ENCODE data around the gene HLA-DMA.

HLA-DMA gene

DNA sequence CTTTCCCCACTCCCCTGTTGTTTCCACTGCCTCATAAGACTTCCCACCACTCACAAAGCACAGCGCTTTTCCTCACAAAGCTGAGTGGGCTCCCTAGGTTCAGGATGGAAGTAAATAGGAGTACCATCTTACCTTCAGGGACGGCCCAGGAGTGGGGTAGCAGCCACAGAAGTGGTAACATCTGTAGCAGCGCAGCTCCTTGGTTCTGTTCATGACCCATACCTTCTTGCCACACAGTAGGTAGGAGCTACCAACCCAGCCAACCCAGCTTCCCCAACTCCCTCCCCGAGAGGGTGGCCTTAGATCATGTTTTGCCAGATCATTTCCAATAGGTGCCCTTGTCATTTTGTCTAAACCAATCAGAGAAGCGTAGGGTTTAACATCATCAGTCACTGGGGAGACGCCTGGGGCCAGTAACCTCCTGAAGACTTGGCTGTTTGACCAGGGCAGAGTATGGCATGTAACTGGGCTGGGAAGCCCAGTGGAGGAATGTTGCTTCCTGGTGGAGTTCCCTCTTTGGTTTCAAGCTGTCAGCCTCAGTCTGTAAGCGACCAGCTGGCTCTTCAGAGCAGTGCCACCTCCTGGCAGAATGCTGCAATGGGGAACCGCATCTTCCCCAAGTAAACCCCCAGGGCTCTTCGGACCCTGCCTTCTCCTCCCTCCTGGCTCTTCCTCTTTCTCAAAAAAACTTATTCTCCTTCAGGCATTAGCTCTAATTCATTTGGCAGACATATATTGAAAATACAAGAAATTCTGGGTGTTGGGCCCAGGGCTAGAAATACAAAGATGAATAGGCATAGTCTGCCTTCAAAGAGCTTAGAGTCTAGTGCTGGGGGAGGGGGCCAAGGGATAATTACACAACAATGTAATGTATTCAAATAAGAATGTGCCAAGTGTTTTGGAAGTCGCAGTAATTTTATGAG is at the start of gene HLA-DMA:
TSS of gene HLA-DMA (minus strand) at position 281 of the 923 bp plus-strand sequence. CDS start at position 220, 61 bp downstream.
- peak; percentile 25 for DNase-seq

DNA sequence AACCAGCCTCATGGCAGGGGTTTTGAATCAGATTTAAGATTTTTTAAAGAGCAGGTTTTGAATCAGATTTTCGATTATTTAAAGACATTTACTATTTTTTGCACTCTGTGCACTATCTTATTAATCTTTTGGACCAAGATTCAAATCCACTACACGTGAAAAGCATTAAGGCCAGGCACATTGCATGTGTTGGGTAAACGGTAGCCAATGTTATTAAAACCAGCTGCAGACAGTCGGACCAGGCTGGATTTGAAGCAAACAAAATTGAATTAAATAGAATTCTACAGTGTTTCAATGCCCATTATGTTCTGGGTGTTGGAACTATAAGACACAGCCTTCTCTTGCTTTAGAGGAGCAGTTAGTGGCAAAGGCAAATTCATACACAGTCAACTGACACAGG is 48.8 kb upstream of the HLA-DMA start:
- no peak for DNase-seq

DNA sequence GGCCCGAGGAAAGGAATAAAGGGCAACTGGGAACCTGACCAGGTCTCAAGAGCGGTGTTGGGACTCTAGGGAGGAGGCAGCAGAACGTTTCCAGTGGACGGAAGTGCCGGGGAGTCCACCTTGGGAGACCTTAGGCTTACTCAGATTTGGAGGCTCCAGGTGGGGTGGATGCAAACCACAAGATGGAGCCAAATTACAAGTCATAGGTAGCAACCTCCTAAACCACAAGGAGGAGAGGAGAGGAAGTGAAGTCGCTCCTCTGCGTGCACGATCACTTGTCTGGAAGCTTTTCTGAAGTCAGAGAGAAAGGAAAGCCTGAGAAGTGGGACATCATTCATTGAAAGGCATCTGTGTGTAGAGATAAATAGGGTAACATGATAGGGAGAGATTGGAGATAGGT is 47.2 kb upstream of the HLA-DMA start:
- DNase-seq: no peak

DNA sequence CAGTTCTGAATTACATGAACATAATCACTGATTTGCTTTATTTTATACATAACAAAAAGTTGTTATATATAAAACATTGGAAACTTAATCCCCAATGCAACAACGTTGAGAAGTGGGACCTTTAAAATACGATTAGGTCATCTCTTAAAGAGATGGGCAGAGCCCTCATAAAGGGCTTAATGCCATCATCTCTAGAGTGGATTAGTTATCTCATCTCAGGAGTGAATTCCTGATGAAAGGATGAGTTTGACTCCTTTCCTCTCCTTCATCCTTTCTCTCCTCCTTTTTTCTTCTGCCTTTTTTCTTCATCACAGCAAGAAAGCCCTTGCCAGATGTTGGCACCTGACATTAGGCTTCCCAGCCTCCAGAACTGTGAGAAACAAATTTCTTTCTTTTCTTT is 42.6 kb upstream of the HLA-DMA start:
- no peak for DNase-seq

DNA sequence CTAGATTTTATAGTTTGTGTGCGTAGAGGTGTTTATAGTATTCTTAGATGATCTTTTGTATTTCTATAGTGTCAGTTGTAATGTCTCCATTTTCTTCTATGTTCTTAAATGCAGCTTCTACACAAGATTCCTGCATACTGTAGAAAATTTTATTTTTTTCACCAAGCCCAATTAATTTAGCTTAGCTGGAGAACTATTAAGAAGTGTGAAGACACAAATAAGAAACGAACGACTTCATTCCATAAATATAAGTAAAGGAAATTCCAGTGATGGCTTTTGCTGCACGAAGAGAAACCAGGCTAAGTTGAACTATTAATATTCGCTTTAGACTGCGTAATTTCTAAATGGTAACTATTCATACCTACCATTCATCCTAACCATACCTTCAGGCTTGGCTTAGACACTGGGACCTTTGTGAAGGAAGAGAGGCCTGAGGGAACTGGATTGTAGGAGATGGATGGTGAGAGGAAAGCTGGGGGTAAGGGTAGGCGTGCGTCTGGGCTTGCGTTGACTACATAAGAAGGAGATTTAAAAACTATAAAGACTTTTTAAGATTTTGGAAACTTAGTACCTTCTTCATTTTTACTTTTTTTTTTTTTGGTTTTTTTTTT is 40.6 kb upstream of the HLA-DMA start:
- no peak for DNase-seq

DNA sequence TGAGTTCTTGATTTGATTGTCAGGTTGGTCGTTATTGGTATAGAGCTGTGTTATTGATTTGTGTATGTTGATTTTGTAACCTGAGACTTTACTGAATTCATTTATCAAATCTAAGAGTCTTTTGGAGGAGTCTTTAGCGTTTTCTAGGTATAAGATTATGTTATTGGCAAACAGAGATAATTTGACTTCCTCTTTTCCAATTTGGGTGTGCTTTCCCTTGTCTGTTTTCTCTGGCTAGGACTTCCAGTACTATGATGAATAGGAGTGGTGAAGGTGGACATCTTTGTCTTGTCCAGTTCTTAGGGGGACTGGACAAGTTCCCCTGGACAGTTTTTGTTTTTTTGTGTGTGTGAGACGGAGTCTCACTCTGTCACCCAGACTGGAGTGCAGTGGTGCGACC is 39.1 kb upstream of the HLA-DMA start:
- DNase-seq: no peak

DNA sequence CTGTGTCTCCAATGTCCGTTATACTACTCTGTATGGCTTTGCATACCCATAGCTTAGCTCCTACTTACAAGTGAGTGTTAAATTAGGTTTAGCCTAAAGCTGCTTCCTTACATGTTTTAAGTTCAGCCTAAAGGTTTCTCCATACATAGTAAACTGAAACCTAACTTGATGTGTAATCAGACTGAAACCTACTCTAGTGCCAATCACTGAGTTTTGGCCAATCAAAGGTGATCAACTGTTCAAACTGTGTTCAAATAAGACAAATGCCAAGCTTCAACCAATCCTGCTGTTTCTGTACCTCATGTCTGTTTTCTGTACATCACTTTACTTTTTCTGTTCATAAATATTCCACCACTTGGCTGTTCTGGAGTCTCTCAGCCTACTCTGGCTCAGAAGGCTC is 36.5 kb upstream of the HLA-DMA start:
- no peak for DNase-seq

DNA sequence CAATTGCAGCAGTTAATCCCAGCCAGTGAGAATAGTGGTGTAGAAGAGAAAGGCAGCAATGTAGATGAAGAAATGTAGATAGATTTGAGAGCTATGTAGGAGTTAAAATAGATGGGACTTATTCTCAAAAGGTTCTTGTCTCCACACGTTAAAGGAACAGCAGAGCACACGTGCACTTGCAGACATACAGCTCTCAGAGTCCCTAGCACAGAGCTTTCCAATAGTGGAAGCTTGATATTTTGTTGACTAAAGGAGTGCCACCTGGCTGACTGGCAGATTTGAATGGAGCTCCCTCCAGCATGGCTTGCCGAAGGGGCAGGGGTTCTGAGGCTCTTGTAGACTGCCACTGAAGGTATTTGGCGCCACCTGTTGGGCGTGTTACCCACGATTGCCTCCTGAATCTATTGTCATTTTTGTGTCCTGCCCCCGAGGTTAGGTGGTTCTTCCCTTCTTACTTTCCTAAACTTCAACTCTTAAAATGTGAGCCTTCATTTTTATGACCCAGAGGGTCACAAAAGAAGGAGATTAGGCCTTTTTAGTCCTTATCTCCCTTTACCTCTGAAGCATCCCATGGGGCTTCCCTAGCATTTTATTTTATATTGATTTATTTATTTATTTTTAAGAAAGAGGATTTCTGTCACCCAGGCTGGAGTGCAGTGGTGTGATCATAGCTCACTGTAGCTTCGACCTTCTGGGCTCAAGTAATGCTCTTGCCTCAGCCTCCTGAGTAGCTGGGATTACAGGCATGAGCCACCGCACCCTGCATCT is 31.9 kb upstream of the HLA-DMA start:
- DNase-seq: peak; percentile 92

DNA sequence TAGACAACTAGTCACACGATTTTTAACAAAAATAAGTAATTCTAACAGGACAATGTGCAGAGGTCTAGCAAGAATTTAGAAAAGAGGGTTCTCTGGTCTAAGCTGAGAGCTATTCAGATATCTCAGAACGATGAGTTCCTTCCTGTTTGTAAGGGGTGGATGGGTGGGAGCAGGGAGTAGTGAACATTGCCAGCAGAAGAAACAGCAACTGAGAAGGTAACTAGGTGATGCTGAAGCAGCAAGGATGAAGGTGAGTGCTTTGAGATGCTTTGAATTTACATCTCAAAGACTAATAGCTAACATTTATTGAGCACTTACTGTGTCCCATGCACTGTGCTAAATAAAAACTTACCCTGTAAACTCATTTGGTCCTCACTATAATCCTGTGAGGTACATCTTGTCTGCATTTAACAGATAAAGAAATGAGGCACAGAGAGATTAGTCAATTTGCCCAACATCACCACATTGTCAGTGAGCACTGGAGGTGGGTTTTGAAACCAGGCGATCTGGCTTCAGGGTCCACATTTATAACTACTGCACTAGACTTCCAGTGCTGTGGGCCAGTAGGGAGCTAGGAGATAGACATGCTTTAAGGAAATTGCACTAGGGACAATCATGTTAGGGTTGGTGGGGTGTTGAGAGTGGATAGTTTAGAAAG is 31.2 kb upstream of the HLA-DMA start:
- no peak for DNase-seq

DNA sequence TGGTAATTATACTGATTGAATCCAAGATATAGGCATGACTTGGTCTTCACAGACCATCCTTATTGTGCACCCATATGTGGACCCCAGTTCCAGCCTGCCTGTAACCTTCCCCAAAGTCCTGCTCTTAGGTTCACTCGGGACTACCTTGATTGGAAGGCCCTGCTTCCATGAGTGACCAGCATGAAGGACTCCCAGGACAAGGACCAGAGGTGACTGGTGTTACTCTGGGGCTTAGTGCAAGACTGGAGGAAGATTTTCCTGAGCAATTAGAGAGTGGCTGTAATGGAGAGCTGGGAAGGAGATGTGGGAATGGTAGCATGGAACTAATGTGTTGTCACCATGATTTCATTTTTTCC is 30.6 kb upstream of the HLA-DMA start:
- no peak for DNase-seq

DNA sequence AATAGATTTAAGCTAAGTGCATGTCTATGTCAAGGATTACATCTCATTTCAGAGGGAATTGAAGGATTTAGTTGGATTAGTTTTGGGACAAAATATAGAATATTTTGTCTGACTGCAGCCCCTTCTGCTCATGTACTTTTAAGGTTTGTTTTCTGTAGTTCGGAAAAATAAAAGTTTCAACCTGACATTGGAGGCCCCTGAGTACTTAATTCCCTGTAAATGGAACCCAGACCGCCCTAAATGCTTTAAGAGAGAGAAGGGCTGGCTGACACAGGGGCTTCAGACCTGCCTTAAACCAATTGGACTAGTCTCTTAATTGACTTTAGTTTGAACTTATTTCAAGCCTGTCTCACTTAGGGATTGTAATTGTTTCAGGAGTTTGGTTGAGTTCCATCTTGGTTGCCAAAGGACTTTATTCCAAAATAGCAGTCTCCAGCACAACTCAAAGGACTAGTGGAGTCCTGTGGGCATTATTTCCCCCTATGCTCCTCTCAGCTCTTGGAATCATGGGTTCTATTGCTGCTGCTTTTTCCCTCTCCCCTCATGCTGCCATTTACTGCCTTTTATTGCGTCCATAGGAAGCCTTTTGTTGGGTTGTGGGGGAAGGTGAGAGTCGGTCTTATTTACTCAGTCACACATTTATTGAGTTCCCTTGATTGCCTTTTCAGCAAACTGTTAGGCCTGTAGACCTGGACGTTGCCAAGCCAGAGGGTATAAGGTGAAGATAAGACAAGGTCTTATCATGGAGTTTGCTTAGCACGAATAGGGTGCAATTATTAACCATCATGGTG is 30.0 kb upstream of the HLA-DMA start:
- peak; percentile 68 for DNase-seq

DNA sequence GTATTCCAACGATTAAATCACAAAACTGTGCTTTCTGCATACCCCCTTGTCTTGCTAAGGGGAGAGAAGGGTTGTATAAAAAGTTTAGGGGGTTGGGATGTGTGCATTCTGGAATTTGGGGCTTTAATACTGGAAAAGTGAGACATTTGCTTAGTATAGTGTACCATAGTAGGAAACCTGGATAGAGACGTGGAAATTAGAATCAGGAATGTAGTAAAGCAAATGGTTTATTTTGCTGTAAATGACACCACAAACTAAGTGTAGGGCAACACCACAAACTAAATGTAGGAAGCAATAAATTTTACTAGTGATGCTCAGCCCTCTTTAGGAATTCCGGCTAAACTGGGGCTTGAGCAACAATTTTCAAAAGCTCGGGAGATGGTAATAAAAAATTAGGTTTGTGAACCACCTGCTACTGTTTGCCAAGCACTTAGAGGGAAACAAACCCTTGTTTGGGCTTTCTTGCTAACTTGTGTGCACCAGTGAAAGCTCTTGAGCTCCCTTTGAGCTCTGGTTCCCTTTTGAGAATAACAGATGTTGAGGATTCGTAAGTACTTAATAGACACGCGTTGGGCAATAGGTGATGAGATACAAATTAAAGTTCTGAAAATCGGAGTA is 29.3 kb upstream of the HLA-DMA start:
- DNase-seq: peak; percentile 82

DNA sequence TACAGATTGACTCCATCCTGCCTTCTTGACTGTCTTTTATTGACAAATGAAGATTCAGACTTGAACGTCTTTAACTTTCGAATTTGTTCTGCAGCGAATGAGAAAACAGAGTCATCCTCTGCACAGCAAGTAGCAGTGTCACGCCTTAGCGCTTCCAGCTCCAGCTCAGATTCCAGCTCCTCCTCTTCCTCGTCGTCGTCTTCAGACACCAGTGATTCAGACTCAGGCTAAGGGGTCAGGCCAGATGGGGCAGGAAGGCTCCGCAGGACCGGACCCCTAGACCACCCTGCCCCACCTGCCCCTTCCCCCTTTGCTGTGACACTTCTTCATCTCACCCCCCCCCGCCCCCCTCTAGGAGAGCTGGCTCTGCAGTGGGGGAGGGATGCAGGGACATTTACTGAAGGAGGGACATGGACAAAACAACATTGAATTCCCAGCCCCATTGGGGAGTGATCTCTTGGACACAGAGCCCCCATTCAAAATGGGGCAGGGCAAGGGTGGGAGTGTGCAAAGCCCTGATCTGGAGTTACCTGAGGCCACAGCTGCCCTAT is 27.7 kb upstream of the HLA-DMA start:
- DNase-seq: no peak

DNA sequence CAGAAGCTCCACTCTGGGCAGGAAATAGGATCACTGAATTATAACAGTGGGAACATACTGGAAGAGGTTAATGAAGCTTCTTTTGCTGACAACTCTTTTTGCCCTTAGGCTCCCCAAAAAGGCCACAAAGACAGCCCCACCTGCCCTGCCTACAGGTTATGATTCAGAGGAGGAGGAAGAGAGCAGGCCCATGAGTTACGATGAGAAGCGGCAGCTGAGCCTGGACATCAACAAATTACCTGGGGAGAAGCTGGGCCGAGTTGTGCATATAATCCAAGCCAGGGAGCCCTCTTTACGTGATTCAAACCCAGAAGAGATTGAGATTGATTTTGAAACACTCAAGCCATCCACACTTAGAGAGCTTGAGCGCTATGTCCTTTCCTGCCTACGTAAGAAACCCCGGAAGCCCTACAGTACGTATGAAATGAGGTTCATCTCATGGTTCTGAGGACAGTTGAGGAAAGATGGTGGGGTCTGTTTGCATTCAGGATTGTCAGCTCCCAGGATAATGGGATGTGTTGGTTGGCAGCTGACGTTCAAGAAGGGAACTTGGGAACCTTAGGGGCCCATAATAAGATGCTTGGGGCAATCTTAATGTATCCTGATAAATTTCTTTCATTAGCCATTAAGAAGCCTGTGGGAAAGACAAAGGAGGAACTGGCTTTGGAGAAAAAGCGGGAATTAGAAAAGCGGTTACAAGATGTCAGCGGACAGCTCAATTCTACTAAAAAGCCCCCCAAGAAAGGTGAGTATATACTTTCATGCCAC is 27.0 kb upstream of the HLA-DMA start:
- DNase-seq: no peak

DNA sequence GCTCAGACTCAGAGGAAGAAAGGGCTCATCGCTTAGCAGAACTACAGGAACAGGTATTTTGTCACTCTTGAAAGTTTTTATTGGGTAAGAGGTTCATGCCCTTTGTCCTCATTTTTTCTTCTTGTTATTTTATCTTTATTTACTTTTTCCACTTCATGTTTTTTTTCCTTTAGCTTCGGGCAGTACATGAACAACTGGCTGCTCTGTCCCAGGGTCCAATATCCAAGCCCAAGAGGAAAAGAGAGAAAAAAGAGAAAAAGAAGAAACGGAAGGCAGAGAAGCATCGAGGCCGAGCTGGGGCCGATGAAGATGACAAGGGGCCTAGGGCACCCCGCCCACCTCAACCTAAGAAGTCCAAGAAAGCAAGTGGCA is 25.0 kb upstream of the HLA-DMA start:
- no peak for DNase-seq

DNA sequence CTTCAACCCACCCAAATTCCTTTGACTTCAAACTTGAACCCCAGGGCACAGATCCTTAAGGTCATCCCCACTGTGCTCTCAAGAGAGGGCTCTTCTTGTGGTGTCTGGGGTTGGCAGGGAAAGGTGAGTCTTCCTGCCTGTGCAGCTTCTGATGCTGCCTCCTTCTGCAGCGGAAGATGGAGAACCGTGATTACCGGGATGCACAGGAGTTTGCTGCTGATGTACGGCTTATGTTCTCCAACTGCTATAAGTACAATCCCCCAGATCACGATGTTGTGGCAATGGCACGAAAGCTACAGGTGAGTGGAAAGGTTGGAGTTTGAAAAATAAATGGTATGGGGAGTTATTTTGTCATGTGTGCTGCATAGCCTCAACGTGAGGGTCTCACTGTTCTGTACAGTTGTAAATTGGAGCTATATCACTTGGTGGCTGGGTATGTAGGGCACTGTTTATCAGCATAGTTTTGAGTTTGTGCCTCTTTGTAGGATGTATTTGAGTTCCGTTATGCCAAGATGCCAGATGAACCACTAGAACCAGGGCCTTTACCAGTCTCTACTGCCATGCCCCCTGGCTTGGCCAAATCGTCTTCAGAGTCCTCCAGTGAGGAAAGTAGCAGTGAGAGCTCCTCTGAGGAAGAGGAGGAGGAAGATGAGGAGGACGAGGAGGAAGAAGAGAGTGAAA is 24.5 kb upstream of the HLA-DMA start:
- DNase-seq: no peak

DNA sequence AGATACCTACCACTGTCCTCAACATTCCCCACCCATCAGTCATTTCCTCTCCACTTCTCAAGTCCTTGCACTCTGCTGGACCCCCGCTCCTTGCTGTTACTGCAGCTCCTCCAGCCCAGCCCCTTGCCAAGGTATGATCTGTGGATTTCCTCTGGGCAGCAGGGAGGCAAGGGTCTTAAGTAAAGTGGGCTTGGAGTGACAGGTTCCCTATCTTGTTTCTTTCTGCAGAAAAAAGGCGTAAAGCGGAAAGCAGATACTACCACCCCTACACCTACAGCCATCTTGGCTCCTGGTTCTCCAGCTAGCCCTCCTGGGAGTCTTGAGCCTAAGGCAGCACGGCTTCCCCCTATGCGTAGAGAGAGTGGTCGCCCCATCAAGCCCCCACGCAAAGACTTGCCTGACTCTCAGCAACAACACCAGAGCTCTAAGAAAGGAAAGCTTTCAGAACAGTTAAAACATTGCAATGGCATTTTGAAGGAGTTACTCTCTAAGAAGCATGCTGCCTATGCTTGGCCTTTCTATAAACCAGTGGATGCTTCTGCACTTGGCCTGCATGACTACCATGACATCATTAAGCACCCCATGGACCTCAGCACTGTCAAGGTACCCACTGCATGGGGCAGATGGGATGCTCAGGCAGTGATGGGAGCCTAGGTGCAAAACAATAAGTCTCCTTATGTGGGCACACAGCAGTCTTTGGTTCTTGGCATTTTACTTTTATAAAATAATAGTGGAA is 23.6 kb upstream of the HLA-DMA start:
- no peak for DNase-seq

DNA sequence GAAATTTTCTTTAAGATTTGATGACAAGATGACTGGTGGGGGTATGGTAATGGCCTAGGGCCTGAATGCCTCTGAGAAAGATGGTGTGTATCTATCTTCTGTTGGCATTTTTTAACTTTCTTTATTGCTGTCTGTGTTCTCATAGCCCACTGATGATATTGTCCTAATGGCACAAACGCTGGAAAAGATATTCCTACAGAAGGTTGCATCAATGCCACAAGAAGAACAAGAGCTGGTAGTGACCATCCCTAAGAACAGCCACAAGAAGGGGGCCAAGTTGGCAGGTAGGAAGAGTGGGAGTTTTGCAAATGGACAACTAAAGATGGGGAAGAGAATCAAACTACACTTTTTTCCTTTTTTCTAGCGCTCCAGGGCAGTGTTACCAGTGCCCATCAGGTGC is 23.0 kb upstream of the HLA-DMA start:
- no peak for DNase-seq

DNA sequence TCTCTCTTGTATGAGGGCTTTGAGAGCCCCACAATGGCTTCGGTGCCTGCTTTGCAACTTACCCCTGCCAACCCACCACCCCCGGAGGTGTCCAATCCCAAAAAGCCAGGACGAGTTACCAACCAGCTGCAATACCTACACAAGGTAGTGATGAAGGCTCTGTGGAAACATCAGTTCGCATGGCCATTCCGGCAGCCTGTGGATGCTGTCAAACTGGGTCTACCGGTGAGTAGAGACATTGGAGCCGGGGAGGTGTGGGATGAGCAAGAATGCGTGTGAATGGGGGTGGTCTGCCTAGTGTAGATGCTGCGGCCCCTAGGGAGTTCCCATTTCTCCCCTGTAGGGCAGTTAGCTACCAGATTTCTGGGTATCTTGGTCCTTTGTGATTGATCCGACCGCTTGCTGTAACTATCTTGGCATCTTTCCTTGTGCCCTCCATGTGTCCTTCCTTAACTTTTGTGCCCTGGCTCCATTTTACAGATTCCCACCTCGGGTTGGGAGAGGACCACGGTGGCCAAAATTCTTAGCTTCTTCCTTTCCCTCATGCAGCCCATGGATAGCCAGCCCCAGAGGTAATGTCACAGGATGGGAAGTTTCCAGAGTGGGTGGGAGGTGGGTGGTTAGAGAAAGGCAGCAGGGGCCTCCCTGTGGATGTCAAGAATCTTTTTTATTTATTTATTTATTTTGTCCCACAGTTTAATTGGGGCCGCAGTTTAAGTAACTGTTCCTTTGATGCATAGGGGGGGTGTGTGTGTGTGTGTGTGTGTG is 21.8 kb upstream of the HLA-DMA start:
- no peak for DNase-seq
